ENCODE data around the gene IQCK.
"Not testable (repeated sequence)": the region's sequence is repeated elsewhere in the genome, so short reads cannot be mapped to it uniquely, and the experiment has no call there.

The IQCK gene

DNA sequence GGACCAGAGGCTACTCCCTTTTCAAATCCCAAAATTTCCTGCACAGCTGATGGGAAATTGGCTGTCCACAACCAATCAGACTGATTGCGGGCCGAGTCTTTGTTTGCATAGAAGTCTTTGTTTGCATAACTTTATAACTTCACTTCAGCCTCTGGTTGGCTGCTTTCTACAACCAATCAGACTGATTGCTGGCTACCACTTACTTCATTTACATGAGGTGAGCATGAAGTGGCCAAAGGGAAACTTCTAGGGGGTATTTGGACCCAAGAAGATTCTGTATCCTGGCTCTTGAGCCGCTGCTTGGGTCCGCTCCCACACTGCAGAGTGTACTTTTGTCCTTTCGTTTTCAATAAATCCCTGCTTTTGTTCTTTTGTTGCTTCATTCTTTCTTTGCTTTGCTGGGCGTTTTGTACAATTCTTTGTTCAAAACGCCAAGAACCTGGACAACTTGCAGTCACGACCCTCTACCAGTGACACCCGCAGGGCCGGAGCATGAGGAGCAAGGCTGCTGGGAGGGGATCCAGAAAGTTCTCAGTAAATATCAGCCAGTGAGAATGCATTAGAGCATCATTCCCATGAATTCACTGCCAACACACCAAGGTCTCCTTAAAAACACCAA, 67.5 kb downstream of the IQCK start:
- no peaks in the 10 kb centered on the region for H3K36me3 ChIP-seq (ENCODE audit: control insufficient read depth, low read depth, low read length)
- no peak overlapping the region for H3K4me3 ChIP-seq (ENCODE audit: low read length)
- H3K9me3 ChIP-seq (ENCODE audit: control insufficient read depth, low read depth, low read length): no peaks in the 10 kb centered on the region
- H3K27ac ChIP-seq (ENCODE audit: low read length): no peak overlapping the region
- H3K4me1 ChIP-seq (ENCODE audit: control insufficient read depth, low read depth, low read length): no peaks in the 10 kb centered on the region
- no peak overlapping the region for H3K9ac ChIP-seq (ENCODE audit: low read length)
- no peaks in the 10 kb centered on the region for H3K27me3 ChIP-seq (ENCODE audit: control insufficient read depth, insufficient read depth, low read length)

DNA sequence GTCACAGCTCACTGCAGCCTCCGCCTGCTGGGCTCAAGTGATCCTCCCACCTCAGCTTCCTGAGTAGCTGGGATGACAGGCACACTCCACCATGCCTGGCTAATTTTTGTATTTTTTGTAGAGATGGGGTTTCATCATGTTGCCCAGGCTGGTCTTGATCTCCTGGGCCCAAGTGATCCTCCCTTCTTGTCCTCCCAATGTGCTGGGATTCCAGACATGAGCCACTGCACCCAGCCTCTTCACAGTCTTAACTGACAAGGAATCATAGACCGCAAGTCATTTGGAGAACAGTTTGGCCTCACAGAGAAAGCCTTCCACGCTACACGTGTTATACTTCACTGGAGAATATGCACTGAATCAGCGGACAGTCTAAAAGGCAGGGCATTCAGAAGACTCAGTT, 83.3 kb downstream of the IQCK start:
- not testable (repeated sequence) for H3K4me1 ChIP-seq (ENCODE audit: control insufficient read depth, low read depth, low read length); H3K36me3 ChIP-seq (ENCODE audit: control insufficient read depth, low read depth, low read length); H3K9ac ChIP-seq (ENCODE audit: low read length); H3K27me3 ChIP-seq (ENCODE audit: control insufficient read depth, insufficient read depth, low read length); H3K4me3 ChIP-seq (ENCODE audit: low read length); H3K9me3 ChIP-seq (ENCODE audit: control insufficient read depth, low read depth, low read length); H3K27ac ChIP-seq (ENCODE audit: low read length)

DNA sequence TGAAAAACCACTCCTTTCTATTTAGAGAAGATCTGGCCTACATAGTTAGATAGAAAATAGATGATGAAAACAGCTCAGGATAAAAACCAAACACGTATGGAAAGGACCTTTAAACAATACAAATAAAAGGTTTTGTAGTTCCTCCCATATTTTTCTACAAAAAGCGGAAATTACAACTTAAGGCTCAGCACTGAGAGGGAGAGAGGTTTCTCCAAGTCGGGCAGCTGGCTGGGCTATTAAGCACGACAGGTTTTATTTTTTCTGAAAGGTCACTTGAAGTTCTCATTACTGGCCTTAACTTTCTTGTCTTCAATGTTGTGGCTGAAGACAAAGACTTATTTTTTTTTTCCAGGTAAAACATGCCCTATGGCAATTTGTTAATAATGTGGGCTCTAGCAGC, 83.8 kb downstream of the IQCK start:
- H3K27me3 ChIP-seq (ENCODE audit: control insufficient read depth, insufficient read depth, low read length); H3K4me3 ChIP-seq (ENCODE audit: low read length); H3K36me3 ChIP-seq (ENCODE audit: control insufficient read depth, low read depth, low read length); H3K27ac ChIP-seq (ENCODE audit: low read length); H3K4me1 ChIP-seq (ENCODE audit: control insufficient read depth, low read depth, low read length); H3K9ac ChIP-seq (ENCODE audit: low read length); H3K9me3 ChIP-seq (ENCODE audit: control insufficient read depth, low read depth, low read length): not testable (repeated sequence)

DNA sequence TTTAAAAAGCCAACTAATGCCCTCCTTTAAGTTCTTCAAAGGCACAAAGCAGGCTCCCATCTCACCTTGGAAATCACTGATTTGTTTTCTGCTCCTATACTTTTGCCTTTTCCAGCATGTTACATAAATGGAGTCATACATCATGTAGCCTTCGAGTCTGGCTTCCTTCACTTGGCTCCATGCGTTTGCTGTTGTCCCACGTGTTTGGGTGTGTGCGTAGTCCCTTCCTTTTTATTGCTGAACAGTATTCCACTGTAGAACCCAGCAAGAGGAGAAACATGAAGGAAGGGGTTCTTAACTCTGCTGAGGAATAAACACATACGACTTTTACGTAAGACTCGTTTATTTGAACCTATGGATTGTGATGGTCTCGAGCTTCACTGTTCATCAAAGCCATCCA, 84.5 kb downstream of the IQCK start:
- H3K9ac ChIP-seq (ENCODE audit: low read length): no peak overlapping the region
- peaks cover 7% of the 10 kb centered on the region for H3K9me3 ChIP-seq (ENCODE audit: control insufficient read depth, low read depth, low read length)
- no peak overlapping the region for H3K27ac ChIP-seq (ENCODE audit: low read length)
- H3K4me3 ChIP-seq (ENCODE audit: low read length): no peak overlapping the region
- no peaks in the 10 kb centered on the region for H3K27me3 ChIP-seq (ENCODE audit: control insufficient read depth, insufficient read depth, low read length)
- peaks cover 6% of the 10 kb centered on the region for H3K4me1 ChIP-seq (ENCODE audit: control insufficient read depth, low read depth, low read length)
- no peaks in the 10 kb centered on the region for H3K36me3 ChIP-seq (ENCODE audit: control insufficient read depth, low read depth, low read length)

DNA sequence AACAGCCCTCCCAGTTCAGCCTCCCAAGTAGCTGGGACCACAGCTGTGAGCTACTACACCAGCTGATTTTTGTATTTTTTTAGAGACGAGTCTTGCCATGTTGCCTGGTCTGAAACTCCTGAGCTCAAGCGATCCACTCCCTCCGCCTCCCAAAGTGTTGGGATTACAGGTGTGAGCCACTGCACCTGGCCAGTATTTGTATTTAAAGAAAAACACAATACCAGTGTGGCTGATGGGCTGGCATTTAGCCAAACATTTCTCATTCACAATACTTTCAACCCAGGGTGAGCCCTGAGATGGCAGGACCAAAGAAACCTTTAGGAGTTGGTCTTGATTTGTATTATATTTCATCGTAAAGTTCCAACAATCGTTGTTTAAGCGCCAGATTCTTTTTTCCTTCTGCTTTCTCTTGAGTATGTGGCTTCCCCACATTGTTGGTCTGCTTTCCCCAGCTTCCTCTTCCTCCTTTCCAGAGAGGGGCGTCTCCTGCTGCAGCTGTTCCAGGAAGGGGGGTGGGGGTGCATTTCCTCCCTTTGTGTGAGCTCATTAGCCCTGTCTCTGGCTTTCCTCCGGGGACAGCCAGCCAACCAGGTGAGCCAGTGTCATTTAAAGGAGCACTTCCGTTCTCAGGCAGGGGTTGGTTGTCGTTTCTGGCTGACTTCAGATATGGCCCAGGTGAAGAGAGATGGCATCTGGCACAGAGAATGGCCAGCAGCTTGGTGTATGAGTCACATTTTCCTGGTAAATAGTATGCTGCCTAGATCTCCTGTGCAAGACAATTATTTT, 86.7 kb downstream of the IQCK start:
- no peak overlapping the region for H3K4me3 ChIP-seq (ENCODE audit: low read length)

DNA sequence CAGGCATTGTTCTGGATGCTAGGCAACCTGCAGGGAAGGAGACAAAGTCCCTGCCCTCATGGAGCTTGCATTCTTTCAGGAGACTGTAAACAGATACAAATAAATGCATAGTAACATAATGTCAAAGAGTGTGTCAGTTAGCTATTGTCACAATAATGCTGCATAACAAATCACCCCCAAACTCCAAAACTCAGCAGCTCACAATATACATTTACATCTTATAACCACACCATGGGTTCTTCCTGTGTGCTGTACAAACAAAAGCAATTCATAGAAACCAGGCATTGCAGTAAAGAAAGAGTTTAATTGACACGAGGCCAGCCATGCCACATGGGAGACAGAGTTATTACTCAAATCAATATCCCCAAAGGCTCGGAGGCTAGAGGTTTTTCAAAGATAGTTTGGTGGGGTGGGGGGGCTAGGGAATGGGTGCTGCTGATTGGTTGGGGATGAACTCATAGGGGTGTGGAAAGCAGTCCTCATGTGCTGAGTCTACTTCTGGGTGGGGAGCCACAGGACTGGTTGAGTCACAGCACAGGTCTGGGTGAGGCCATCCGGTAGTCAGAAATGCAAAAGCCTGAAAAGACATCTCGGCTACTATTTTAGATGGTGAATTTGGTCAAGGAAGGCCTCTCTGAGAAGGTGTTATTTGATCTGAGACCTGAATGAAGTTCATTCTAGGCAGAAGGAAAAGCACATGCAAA, 87.5 kb downstream of the IQCK start:
- H3K27ac ChIP-seq (ENCODE audit: low read length): no peak overlapping the region
- H3K36me3 ChIP-seq (ENCODE audit: control insufficient read depth, low read depth, low read length): no peaks in the 10 kb centered on the region
- peaks cover 12% of the 10 kb centered on the region for H3K4me1 ChIP-seq (ENCODE audit: control insufficient read depth, low read depth, low read length)

More for the DNA sequence above, 86.7 kb downstream of the IQCK start:
- Histone ChIP-seq H3K9ac (ENCODE audit: low read length) (no peak overlapping the region), H3K27ac (ENCODE audit: low read length) (no peak overlapping the region), H3K4me1 (ENCODE audit: control insufficient read depth, low read depth, low read length) (peaks cover 12% of the 10 kb centered on the region), H3K27me3 (ENCODE audit: control insufficient read depth, insufficient read depth, low read length) (no peaks in the 10 kb centered on the region), H3K36me3 (ENCODE audit: control insufficient read depth, low read depth, low read length) (no peaks in the 10 kb centered on the region), H3K9me3 (ENCODE audit: control insufficient read depth, low read depth, low read length) (peaks cover 7% of the 10 kb centered on the region)

DNA sequence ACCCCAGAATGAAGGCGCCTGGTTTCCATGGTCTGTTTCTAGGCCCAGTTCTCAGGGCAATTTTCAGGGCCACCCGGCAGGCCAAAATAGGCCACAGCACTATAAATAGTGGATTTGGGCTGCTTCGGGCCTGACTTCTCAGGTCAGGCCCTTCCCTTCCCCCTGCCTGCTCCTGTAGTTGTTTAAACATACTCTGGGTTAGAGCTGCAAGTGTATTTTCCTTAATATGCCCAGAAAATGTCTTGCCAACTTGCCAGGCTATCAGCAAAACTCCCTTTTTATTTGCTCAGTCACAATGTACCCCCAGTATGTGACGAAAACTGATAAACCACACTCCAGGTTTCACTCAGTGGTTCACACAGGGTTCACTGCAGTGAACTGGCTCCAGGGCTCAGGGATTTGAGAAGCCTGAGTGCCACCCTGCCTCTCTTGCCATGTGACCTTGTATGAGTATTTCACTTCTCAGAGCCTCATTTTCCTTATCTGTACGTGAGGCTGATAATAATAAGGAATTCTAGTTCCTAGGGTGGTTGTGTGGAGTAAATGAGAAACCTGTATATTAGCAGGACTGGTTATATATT, 90.1 kb downstream of the IQCK start:
- peaks cover 12% of the 10 kb centered on the region for H3K9me3 ChIP-seq (ENCODE audit: control insufficient read depth, low read depth, low read length)
- no peak overlapping the region for H3K4me3 ChIP-seq (ENCODE audit: low read length)
- H3K27ac ChIP-seq (ENCODE audit: low read length): no peak overlapping the region
- H3K9ac ChIP-seq (ENCODE audit: low read length): no peak overlapping the region
- peaks cover 12% of the 10 kb centered on the region for H3K4me1 ChIP-seq (ENCODE audit: control insufficient read depth, low read depth, low read length)
- H3K36me3 ChIP-seq (ENCODE audit: control insufficient read depth, low read depth, low read length): no peaks in the 10 kb centered on the region
- no peaks in the 10 kb centered on the region for H3K27me3 ChIP-seq (ENCODE audit: control insufficient read depth, insufficient read depth, low read length)

More for the DNA sequence above, 87.5 kb downstream of the IQCK start:
- H3K4me3 ChIP-seq (ENCODE audit: low read length): no peak overlapping the region
- no peaks in the 10 kb centered on the region for H3K27me3 ChIP-seq (ENCODE audit: control insufficient read depth, insufficient read depth, low read length)
- H3K9me3 ChIP-seq (ENCODE audit: control insufficient read depth, low read depth, low read length): peaks cover 7% of the 10 kb centered on the region
- no peak overlapping the region for H3K9ac ChIP-seq (ENCODE audit: low read length)

DNA sequence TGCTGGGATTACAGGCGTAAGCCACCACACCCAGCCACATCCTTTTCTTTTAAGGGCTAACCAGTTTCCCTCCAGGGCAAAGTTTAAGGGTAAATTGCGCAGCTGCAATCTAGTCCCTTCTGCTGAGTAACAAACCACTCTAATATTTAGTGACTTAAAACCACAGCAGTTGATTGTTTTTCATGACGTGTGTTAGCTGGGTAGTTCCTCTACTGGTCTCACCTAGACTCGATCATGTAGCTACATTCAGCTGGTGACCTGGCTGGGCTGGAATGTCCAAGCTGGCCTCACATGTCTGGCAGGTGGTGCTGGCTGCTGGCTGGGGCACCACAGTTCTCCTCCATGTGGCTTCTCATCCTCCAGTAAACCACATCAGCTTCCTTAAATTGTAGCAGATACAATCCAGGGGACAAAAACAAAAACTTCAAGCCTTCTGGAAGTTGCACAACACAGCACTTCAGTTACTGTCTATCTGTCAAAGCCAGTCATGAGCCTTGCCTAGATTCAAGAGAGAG, 91.1 kb downstream of the IQCK start:
- no peak overlapping the region for H3K9ac ChIP-seq (ENCODE audit: low read length)
- no peak overlapping the region for H3K4me3 ChIP-seq (ENCODE audit: low read length)
- H3K36me3 ChIP-seq (ENCODE audit: control insufficient read depth, low read depth, low read length): no peaks in the 10 kb centered on the region
- H3K9me3 ChIP-seq (ENCODE audit: control insufficient read depth, low read depth, low read length): peaks cover 16% of the 10 kb centered on the region
- no peaks in the 10 kb centered on the region for H3K27me3 ChIP-seq (ENCODE audit: control insufficient read depth, insufficient read depth, low read length)
- peaks cover 12% of the 10 kb centered on the region for H3K4me1 ChIP-seq (ENCODE audit: control insufficient read depth, low read depth, low read length)
- H3K27ac ChIP-seq (ENCODE audit: low read length): no peak overlapping the region

DNA sequence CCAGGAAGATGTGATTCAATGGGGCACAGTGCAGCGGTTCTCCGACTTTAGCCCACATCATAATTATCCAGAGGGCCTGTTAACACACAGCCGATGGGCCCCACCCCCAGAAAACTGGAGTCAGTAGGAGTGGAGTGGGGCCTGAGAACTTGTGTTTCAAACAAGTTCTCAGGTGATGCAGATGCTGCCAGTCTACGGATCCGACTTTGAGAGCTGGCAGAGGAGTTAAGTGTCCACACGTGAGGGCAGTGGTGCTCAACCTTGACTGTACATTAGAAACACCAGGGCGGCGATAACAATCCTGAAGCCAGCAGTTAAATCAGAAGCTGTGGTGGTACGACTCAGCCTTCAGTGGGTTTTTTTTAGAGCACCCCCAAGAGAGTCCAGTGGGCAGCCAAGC, 91.6 kb downstream of the IQCK start:
- no peak overlapping the region for H3K9ac ChIP-seq (ENCODE audit: low read length)
- H3K27ac ChIP-seq (ENCODE audit: low read length): no peak overlapping the region
- no peaks in the 10 kb centered on the region for H3K27me3 ChIP-seq (ENCODE audit: control insufficient read depth, insufficient read depth, low read length)
- H3K4me3 ChIP-seq (ENCODE audit: low read length): no peak overlapping the region
- peaks cover 9% of the 10 kb centered on the region for H3K4me1 ChIP-seq (ENCODE audit: control insufficient read depth, low read depth, low read length)
- peaks cover 16% of the 10 kb centered on the region for H3K9me3 ChIP-seq (ENCODE audit: control insufficient read depth, low read depth, low read length)
- no peaks in the 10 kb centered on the region for H3K36me3 ChIP-seq (ENCODE audit: control insufficient read depth, low read depth, low read length)

DNA sequence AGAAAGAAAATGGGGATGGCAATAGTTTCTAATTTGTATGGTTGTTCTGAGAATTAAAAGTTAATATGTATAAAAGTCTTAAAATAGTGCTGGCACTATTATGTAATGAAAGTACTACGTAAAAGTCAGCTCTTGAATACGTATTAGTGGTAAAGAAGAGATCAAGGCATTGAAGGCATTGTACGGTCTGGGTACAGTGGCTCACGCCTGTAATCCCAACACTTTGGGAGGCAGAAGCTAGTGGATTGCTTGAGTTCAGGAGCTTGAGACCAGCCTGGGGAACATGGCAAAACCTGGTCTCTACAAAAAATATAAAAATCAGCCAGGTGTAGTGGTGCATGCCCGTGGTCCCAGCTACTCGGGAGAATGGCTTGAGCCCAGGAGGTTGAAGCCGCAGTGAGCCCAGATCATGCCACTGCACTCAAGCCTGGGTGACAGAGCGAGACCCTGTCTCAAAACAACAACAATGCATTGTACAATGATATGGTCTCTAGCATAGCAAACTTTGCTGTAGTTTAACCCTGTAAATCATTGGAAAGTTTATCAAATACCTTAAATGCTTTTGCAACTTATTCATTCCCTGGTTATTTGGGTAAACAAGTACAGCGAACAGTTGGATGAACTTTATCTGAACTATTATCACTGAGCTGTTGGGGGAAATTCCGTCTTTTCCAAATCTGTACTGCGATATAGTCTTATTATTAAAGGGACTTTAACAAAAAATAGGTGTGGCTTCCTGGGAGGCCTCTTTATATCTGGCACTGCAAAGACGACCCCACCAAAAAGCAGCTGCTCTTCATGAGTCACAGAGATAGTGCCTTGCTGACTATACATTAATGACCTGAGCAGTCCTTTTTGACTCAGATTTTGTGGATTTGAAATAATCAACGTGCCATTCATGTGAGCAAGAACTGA, 93.0 kb downstream of the IQCK start:
- H3K4me3 ChIP-seq (ENCODE audit: low read length): no peak overlapping the region

DNA sequence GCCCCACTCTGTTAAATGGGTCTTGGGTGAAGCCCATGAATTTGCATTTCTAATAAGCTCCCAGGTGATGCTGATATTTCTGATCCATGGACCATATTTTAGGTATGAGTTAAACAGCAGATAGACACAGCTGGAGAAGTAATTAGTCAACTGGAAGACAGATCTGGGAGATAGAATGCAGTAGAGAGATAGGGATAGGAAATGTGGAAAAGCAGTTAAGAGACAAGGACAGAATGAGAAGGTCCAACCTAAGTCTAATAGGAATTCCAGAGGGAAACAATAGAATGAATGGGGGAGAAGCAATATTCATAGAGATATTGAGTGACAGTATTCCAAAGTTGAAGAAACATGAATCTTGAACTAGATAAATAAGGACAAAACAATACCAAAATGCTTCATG, 94.9 kb downstream of the IQCK start:
- H3K4me1 ChIP-seq (ENCODE audit: control insufficient read depth, low read depth, low read length): peaks cover 2% of the 10 kb centered on the region
- H3K4me3 ChIP-seq (ENCODE audit: low read length): no peak overlapping the region
- no peaks in the 10 kb centered on the region for H3K27me3 ChIP-seq (ENCODE audit: control insufficient read depth, insufficient read depth, low read length)

More for the DNA sequence above, 93.0 kb downstream of the IQCK start:
- H3K9me3 ChIP-seq (ENCODE audit: control insufficient read depth, low read depth, low read length): peaks cover 9% of the 10 kb centered on the region
- peaks cover 6% of the 10 kb centered on the region for H3K4me1 ChIP-seq (ENCODE audit: control insufficient read depth, low read depth, low read length)
- no peak overlapping the region for H3K9ac ChIP-seq (ENCODE audit: low read length)
- H3K27me3 ChIP-seq (ENCODE audit: control insufficient read depth, insufficient read depth, low read length): no peaks in the 10 kb centered on the region
- no peaks in the 10 kb centered on the region for H3K36me3 ChIP-seq (ENCODE audit: control insufficient read depth, low read depth, low read length)
- H3K27ac ChIP-seq (ENCODE audit: low read length): no peak overlapping the region

More for the DNA sequence above, 94.9 kb downstream of the IQCK start:
- Histone ChIP-seq H3K36me3 (ENCODE audit: control insufficient read depth, low read depth, low read length) (no peaks in the 10 kb centered on the region), H3K9me3 (ENCODE audit: control insufficient read depth, low read depth, low read length) (peaks cover 9% of the 10 kb centered on the region), H3K9ac (ENCODE audit: low read length) (no peak overlapping the region), H3K27ac (ENCODE audit: low read length) (no peak overlapping the region)

Measured in iPS-18a (cell line).